ENCODE results near the gene KLC4.

KLC4 gene

DNA sequence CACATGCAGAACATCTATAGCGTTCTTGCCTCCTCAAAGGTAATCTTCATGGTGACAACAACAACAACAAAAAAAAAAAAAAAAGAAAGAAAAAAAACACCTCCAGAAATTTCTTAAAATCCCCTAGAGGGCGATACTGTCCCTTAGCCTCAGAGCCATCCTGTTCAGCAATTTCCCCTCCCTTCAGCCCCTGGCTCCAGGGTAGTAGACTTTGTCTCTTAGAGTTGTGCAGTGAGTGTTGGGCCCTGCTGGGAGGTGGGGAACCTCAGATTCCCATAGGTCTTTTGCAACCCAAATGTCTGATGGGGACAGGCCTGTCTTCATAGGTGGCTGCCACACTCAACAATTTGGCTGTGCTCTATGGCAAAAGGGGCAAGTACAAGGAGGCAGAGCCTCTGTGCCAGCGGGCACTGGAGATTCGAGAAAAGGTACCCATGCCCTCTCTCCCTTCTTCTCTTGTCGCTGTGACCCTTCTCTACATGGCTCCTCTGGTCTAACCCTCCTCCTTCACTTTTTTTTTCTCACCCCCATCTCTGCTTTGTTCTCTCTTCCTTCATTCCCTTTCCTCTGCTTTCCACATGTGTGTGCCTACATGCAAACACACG lies 10.7 kb downstream of the KLC4 start:
- peak; percentile 77 for DNase-seq

- DNase-seq = peak; percentile 92
Observed at GRCh38 chr6:43074847-43075669, 15.6 kb downstream of the KLC4 start.

DNA sequence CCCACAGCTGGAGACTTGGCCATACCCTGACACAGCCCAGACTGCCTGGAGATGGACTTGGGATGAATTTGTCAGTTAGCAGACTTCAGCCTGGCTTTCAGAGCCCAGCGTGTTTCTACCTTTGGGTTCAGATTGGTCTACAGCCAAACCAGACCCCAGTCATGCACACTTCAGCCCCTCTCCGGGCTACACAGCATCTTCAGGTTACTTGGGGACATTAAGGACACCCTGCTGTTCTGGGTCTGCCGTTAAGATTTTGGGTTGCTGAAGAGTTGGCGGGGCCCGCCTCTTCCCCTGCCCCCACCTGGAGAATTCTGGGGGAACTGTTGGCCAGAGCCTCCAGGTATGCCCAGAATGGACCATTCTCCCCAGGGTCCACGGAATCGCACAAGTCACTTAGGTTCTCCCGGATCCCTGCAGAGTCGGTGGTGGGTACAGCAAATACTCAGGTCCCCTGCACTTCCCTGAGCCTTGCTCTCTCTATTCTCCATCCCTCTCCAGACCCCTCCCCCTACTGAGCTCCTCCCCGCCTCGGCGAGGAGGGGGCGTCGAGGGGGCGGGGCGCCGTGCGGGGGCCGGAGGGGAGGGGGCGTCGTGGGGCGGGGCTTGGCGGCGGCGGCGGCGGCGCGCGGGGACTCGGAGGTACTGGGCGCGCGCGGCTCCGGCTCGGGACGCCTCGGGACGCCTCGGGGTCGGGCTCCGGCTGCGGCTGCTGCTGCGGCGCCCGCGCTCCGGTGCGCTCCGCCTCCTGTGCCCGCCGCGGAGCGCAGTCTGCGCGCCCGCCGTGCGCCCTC lies 16.4 kb downstream of the KLC4 start, which contains the start of gene PTK7:
TSS of gene PTK7 (plus strand) at position 645 of the 794 bp plus-strand sequence. CDS start 175 bp downstream, outside the sequence.
- DNase-seq = peak; percentile 85

DNA sequence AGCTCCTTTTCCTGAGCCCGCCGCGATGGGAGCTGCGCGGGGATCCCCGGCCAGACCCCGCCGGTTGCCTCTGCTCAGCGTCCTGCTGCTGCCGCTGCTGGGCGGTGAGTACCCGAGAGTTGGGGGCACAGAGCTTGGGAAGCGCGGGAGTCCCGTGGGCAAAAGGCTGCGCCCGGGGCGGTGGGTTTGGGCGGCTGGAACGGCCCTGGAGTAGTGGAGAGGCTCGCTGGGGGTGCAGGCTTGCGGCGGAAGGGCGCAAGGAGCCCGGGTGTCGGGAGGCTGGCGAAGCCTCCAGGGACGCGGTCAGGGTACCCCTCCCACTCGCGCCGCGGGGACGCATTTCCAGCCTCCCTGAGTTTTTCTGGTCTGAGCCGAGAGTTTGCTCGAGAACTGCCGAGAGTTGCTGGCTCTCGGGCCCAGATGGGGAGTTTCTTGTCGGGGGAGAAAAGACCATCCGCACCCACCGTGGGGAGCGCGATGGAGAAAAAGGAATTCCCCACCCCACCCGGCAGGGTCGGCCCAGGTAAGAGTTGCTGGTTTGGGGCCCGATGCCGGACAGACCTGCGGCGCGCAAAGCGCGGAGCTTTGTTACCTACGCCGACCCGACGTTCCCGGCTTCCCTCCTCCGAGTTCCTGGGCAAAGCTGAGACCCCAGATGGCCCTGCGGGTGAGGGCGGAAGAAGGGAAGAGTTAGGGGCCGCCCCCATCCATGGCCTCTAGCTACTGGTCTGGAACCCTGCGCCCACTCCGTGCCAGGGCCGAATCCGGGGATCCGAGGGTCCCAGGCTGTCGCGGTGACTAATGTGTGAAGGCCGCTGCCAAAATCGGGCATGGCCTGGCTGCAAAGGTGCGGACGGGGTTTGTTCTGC lies 17.3 kb downstream of the KLC4 start:
- peak; percentile 57 for DNase-seq

GRCh38 chr6:43077333-43077809 lies 17.9 kb downstream of the KLC4 start:
- DNase-seq = no peak

GRCh38 chr6:43077981-43078511 lies 18.6 kb downstream of the KLC4 start:
- DNase-seq = peak; percentile 89

DNA sequence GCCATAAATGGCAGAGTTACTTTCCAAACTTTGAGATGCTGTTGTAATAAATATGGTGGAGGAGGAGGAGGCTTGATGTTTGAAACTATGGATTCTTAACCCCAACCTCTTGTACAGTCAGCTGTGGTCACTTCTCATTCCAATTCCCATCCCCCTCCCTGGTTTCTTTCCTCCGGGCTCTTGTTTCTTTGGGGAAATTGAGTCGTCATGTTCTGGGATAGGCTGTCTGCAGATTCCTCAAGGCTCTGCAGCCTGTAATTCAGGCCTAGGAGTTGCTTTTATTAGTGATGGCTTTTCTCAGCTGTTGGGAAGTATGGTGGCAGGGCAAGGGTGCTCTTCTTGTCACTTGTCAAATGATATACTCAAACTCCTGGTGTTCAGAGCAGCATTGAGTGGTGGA lies 19.3 kb downstream of the KLC4 start:
- DNase-seq = peak; percentile 95

DNA sequence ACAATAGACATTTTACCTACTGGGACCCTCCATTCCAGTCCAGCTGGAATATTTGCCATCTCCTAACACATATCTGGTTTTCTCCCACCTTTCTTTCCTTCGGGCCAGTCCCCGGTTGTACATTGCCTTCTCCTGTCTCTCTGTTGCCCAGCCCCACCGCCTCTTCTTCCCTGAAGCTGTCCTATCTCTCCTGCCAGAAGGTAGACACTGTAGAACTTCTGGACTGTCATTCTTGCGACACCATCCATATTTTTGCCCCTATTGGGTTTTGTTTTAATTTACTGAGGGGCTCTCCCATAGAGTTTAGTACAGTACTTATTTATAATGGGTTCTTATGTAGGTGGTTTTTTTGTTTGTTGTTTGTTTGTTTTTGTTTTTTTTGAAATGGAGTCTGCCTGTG lies 21.6 kb downstream of the KLC4 start:
- no peak for DNase-seq

DNA sequence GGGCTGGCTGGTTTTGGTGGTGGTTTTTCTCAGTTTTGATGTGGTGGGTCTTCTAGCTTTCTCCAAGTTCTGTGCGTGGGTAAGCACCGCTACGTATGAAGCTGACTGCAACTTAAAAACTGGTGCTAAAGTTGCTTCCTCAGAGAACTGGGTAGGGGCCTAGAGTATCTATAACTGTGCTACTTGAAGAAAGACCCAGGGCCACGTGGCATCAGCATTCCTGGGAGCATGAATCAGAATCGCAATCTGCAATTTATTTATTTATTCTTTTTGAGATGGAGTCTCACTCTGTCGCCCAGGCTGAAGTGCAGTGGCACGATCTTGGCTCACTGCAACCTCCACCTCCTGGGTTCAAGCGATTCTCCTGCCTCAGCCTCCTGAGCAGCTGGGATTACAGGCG lies 22.5 kb downstream of the KLC4 start:
- DNase-seq = peak; percentile 71

GRCh38 chr6:43082806-43083655 lies 23.6 kb downstream of the KLC4 start:
- no peak for DNase-seq

DNA sequence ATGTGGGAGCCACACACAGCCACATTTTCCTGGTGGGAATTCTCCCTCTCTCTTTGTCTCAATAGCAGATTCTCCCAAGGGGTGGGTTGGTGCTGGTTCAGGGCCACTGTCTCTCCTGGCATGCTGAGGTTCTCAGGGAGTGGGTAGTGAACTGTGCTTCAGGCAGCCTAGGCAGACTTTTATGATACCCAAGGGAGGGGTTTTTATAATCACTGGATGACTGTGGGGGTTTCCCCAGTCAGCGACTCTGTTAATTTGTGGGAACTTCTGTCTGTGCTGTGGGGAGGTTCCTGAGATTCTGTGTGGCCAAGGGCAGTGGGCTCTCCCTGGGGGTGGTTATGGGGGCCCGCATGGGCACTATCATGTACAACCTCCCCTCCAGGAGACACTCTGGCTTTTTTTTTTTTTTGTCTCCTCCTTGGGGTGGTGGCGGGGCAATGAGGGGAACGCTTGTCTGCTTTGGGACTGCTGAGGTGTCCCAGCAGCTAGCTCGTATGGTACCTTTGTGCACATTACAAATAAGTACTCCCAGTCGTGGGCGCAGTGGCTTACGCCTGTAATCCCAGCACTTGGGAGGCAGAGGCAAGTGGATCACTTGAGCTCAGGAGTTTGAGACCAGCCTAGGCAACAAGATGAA lies 26.7 kb downstream of the KLC4 start:
- DNase-seq = no peak

GRCh38 chr6:43088654-43089056 lies 29.2 kb downstream of the KLC4 start:
- no peak for DNase-seq

GRCh38 chr6:43089467-43089866 lies 30.0 kb downstream of the KLC4 start:
- no peak for DNase-seq

- DNase-seq = peak; percentile 55
Observed at GRCh38 chr6:43089874-43090558, 30.6 kb downstream of the KLC4 start.

- DNase-seq = no peak
Observed at GRCh38 chr6:43090559-43090956, 31.1 kb downstream of the KLC4 start.

- DNase-seq = no peak
Observed at GRCh38 chr6:43091020-43091419, 31.6 kb downstream of the KLC4 start.

GRCh38 chr6:43091436-43091991 lies 32.1 kb downstream of the KLC4 start:
- DNase-seq = no peak

GRCh38 chr6:43092635-43093034 lies 33.2 kb downstream of the KLC4 start:
- DNase-seq = no peak

All from fibroblast of skin of abdomen (primary cell).